ENCODE results near the gene KDM2B. TPM values are rescaled to one million over a fixed set of nuclear protein-coding genes. Genes with fewer than 3 reads are reported as not detected.

The KDM2B gene
- total and polyA plus RNA-seq, 10 of the 15 experiments (the other 5 are each of a cell fraction or from before 2014, with no cell fraction given), result 13.6 to 124 (median 40.4) TPM

GRCh38 chr12:121448771-121449315 is 132.0 kb downstream of the KDM2B start (continued):
- TF ChIP-seq ZBTB11 (CRISPR knock-in tag; IDR thresholded peaks at IDR 0.05), result no peak
- TF ChIP-seq POLR2A (IDR thresholded peaks at IDR 0.05; ENCODE audit: low read depth, low read length), result no peak
- TF ChIP-seq CHD1 (IDR thresholded peaks at IDR 0.05; ENCODE audit: low read depth, low read length), result no peak
- no peak for TF ChIP-seq NBN (IDR thresholded peaks at IDR 0.05)

- peaks cover 3% of the 10 kb centered on the region; the same call in 1 of the 2 replicates for H4K20me1 ChIP-seq (ENCODE audit: control insufficient read depth, insufficient read depth)
- ATAC-seq (no peak), FAIRE-seq (no peak), DNase-seq (ENCODE audit: low read depth, low spot score) (no peak)
- BruUV-seq (replicated peaks), result no TSS peak
- no peak overlapping the region for H3K27ac ChIP-seq (ENCODE audit: control insufficient read depth, insufficient read depth)
- 95% methylated on average over 3 of the region's 3 CpGs for WGBS (ENCODE audit: insufficient coverage, insufficient replicate concordance, low lambda C conversion rate, missing lambda C conversion rate)
- H3K4me1 ChIP-seq (ENCODE audit: control insufficient read depth, insufficient read depth, low read length), result no peaks in the 10 kb centered on the region; the same call in 1 of the 2 replicates
- H3K4me2 ChIP-seq (ENCODE audit: control insufficient read depth, insufficient read depth), result no peak overlapping the region
- ChIA-PET POLR2A (interaction anchor here (0.6 kb wide), 1 partner anchor 21 kb away, joined by 3 read pairs; no protein-coding TSS in a partner anchor), SMC1A (ENCODE audit: uncharacterized antibody, unreplicated experiment) (interaction anchor here (1.0 to 1.2 kb wide), 2 partner anchors 30 to 112 kb away, joined by 3 to 5 read pairs; no protein-coding TSS in a partner anchor), CTCF (interaction anchor here (0.6 to 1.3 kb wide), 4 partner anchors 11 to 222 kb away, joined by 3 read pairs; no protein-coding TSS in a partner anchor), RAD21 (ENCODE audit: unreplicated experiment) (no interaction called here)
- H3K9me3 ChIP-seq (replicated peaks; ENCODE audit: control insufficient read depth, insufficient read depth, low read length), result no peaks in the 10 kb centered on the region
- intact Hi-C loops (cut with micrococcal nuclease; ENCODE audit: unreplicated experiment) (no loop called here), in situ Hi-C loops (cut with MboI) (loop anchor here (25.0 kb wide), 1 partner anchor 109 kb away; no protein-coding TSS in a partner anchor)
- no peak overlapping the region for H3K9ac ChIP-seq (ENCODE audit: control insufficient read depth, insufficient read depth, low read length)
- H3K27me3 ChIP-seq (replicated peaks in 1 of 2; ENCODE audit: control insufficient read depth in 2 of 2, insufficient read depth in 2 of 2, low read length in 1 of 2), result no peaks in the 10 kb centered on the region
- H3K36me3 ChIP-seq (ENCODE audit: control insufficient read depth in 2 of 2, insufficient read depth in 2 of 2, low read length in 1 of 2), result peaks cover 31 to 44% of the 10 kb centered on the region in 2 experiments
- peaks cover 2% of the 10 kb centered on the region for H3K79me2 ChIP-seq (ENCODE audit: control insufficient read depth, insufficient read depth, low read length)
- no peak overlapping the region for H3K4me3 ChIP-seq
- no peak overlapping the region for H2AFZ ChIP-seq (ENCODE audit: control insufficient read depth, low read depth, low read length)
- TF ChIP-seq TARDBP (IDR thresholded peaks at IDR 0.05; ENCODE audit: borderline replicate concordance), result no peak
- TF ChIP-seq TAF1 (IDR thresholded peaks at IDR 0.05; ENCODE audit: borderline replicate concordance, low read depth, low read length), result no peak
- TF ChIP-seq ATF3 (IDR thresholded peaks at IDR 0.05; ENCODE audit: borderline replicate concordance, extremely low read depth, low read depth, low read length), result no peak
- no peak for TF ChIP-seq CREB1 (IDR thresholded peaks at IDR 0.05; ENCODE audit: low read depth)
- no peak for TF ChIP-seq CUX1 (IDR thresholded peaks at IDR 0.05; ENCODE audit: insufficient replicate concordance, low read depth, low read length)
- TF ChIP-seq ETV6 (conservative IDR thresholded peaks at IDR 0.05 in 1 of 2, IDR thresholded peaks at IDR 0.05 in 1 of 2; ENCODE audit: borderline replicate concordance in 1 of 2, low read depth in 1 of 2), result no peak
- no peak for TF ChIP-seq NKRF (conservative IDR thresholded peaks at IDR 0.05)
Observed at GRCh38 chr12:121446750-121447149, 134.1 kb downstream of the KDM2B start.

Data from GM12878 (cell line).